BLaER1 treated with 17β-estradiol and CSF1 and Interleukin-3, amounts not matched to agents 10 nM and 100 nM (cell line): ENCODE results near the gene PNPLA7.

Experiments used
- H3K27ac ChIP-seq, 11 experiments: shearing (Covaris generic); formaldehyde crosslinking; 2 replicates each; pipeline ENCODE4 v1.8.1; 2022
- H3K27me3 ChIP-seq, 11 experiments: shearing (Covaris generic); formaldehyde crosslinking; 2 replicates each; pipeline ENCODE4 v1.8.1; 2022
- H3K36me3 ChIP-seq, 11 experiments: shearing (Covaris generic); formaldehyde crosslinking; 2 replicates each; pipeline ENCODE4 v1.8.1; 2022
- H3K4me1 ChIP-seq, 10 experiments: shearing (Covaris generic); formaldehyde crosslinking; 2 replicates each; pipeline ENCODE4 v1.8.1; 2022
- H3K4me2 ChIP-seq, 11 experiments: shearing (Covaris generic); formaldehyde crosslinking; 2 replicates each; pipeline ENCODE4 v1.8.1; 2022
- H3K4me3 ChIP-seq, 10 experiments: shearing (Covaris generic); formaldehyde crosslinking; 2 replicates each; pipeline ENCODE4 v1.8.1; 2022
- H3K9ac ChIP-seq, 11 experiments: shearing (Covaris generic); formaldehyde crosslinking; 2 replicates each; pipeline ENCODE4 v1.8.1; 2022
- H3K9me3 ChIP-seq, 11 experiments: shearing (Covaris generic); formaldehyde crosslinking; replicated peaks in 1 of 11; 2 replicates each; pipeline ENCODE4 v1.8.1; 2022
- H4K20me1 ChIP-seq, 11 experiments: shearing (Covaris generic); formaldehyde crosslinking; 2 replicates each; pipeline ENCODE4 v1.8.1; 2022
- Cebpa-rat ChIP-seq, 11 experiments: shearing (Covaris generic); IDR thresholded peaks; 2 replicates each; pipeline ENCODE4 v1.8.1; 2022

The PNPLA7 gene

GRCh38 chr9:137465720-137466388 lies 84.3 kb downstream of the PNPLA7 start:
- peaks cover 0 to 14% (median 12%) of the 10 kb centered on the region in 11 experiments; a peak in 14 of 22 replicates for H3K27me3 ChIP-seq
- no peak overlapping the region for H3K4me3 ChIP-seq
- H3K9ac ChIP-seq = no peak overlapping the region
- no peak overlapping the region for H3K4me2 ChIP-seq
- 0 out of 22 replicates have a peak, but pooled peaks cover 0 to 5% (median 0%) of the 10 kb centered on the region in 11 experiments for H3K9me3 ChIP-seq
- H3K36me3 ChIP-seq = no peaks in the 10 kb centered on the region
- H3K4me1 ChIP-seq = peaks cover 20 to 55% (median 39%) of the 10 kb centered on the region in 10 experiments
- H4K20me1 ChIP-seq = peaks cover 0 to 15% (median 0%) of the 10 kb centered on the region in 11 experiments; a peak in 1 of 22 replicates
- no peak for TF ChIP-seq Cebpa-rat (IDR thresholded peaks at IDR 0.05)
- H3K27ac ChIP-seq = no peak overlapping the region

- peaks cover 13 to 55% (median 39%) of the 10 kb centered on the region in 10 experiments for H3K4me1 ChIP-seq
- no peak overlapping the region for H3K4me2 ChIP-seq
- H3K9ac ChIP-seq = no peak overlapping the region
- H3K9me3 ChIP-seq = 0 out of 22 replicates have a peak, but pooled peaks cover 0 to 5% (median 0%) of the 10 kb centered on the region in 11 experiments
- H4K20me1 ChIP-seq = peaks cover 0 to 15% (median 0%) of the 10 kb centered on the region in 11 experiments; a peak in 1 of 22 replicates
- H3K36me3 ChIP-seq = no peaks in the 10 kb centered on the region
- H3K4me3 ChIP-seq = no peak overlapping the region
- no peak overlapping the region for H3K27ac ChIP-seq
- H3K27me3 ChIP-seq = peaks cover 0 to 14% (median 12%) of the 10 kb centered on the region in 11 experiments; a peak in 14 of 22 replicates
- TF ChIP-seq Cebpa-rat (IDR thresholded peaks at IDR 0.05) = no peak
These were observed 85.0 kb downstream of the PNPLA7 start for GRCh38 chr9:137465000-137465719.

- peaks cover 0 to 14% (median 12%) of the 10 kb centered on the region in 11 experiments; a peak in 14 of 22 replicates for H3K27me3 ChIP-seq
- H4K20me1 ChIP-seq = peaks cover 0 to 15% (median 0%) of the 10 kb centered on the region in 11 experiments; a peak in 1 of 22 replicates
- no peak overlapping the region for H3K9ac ChIP-seq
- 0 out of 22 replicates have a peak, but pooled peaks cover 0 to 5% (median 0%) of the 10 kb centered on the region in 11 experiments for H3K9me3 ChIP-seq
- H3K36me3 ChIP-seq = no peaks in the 10 kb centered on the region
- H3K4me2 ChIP-seq = no peak overlapping the region
- H3K4me3 ChIP-seq = no peak overlapping the region
- peaks cover 18 to 55% (median 39%) of the 10 kb centered on the region in 10 experiments for H3K4me1 ChIP-seq
- H3K27ac ChIP-seq = no peak overlapping the region
- TF ChIP-seq Cebpa-rat (IDR thresholded peaks at IDR 0.05) = no peak
These were observed 85.8 kb downstream of the PNPLA7 start for GRCh38 chr9:137464291-137464999.

GRCh38 chr9:137463931-137464290 lies 86.3 kb downstream of the PNPLA7 start:
- Histone ChIP-seq H3K4me3 (no peak overlapping the region), H3K27me3 (peaks cover 0 to 14% (median 12%) of the 10 kb centered on the region in 11 experiments; a peak in 14 of 22 replicates), H4K20me1 (peaks cover 0 to 15% (median 0%) of the 10 kb centered on the region in 11 experiments; a peak in 2 of 22 replicates), H3K27ac (no peak overlapping the region), H3K9ac (no peak overlapping the region), H3K36me3 (no peaks in the 10 kb centered on the region), H3K4me2 (no peak overlapping the region), H3K9me3 (0 out of 22 replicates have a peak, but pooled peaks cover 0 to 5% (median 0%) of the 10 kb centered on the region in 11 experiments), H3K4me1 (peaks cover 20 to 51% (median 38%) of the 10 kb centered on the region in 10 experiments)
- no peak for TF ChIP-seq Cebpa-rat (IDR thresholded peaks at IDR 0.05)

GRCh38 chr9:137462986-137463930 lies 86.9 kb downstream of the PNPLA7 start:
- Histone ChIP-seq H3K27ac (peak overlapping the region in 1 of 11 experiments; percentile 41; a peak in 1 of 22 replicates), H3K4me1 (peaks cover 23 to 49% (median 41%) of the 10 kb centered on the region in 10 experiments), H3K4me3 (no peak overlapping the region), H3K27me3 (peaks cover 0 to 14% (median 12%) of the 10 kb centered on the region in 11 experiments; a peak in 14 of 22 replicates), H3K4me2 (peak overlapping the region in 9 of 11 experiments; percentile 66 to 99 (median 88); a peak in 16 of 22 replicates), H3K9ac (no peak overlapping the region), H3K9me3 (0 out of 22 replicates have a peak, but pooled peaks cover 0 to 5% (median 0%) of the 10 kb centered on the region in 11 experiments), H4K20me1 (peaks cover 0 to 20% (median 5%) of the 10 kb centered on the region in 11 experiments; a peak in 19 of 22 replicates), H3K36me3 (no peaks in the 10 kb centered on the region)
- TF ChIP-seq Cebpa-rat (IDR thresholded peaks at IDR 0.05) = no peak

GRCh38 chr9:137462396-137462985 lies 87.7 kb downstream of the PNPLA7 start:
- H3K27ac ChIP-seq = peak overlapping the region in 5 of 11 experiments; percentile 16 to 48 (median 39); a peak in 7 of 22 replicates
- H3K4me2 ChIP-seq = peak overlapping the region; percentile 66 to 99 (median 86)
- peaks cover 0 to 3% (median under 1%) of the 10 kb centered on the region in 11 experiments; a peak in 9 of 22 replicates for H3K36me3 ChIP-seq
- peak overlapping the region in 4 of 10 experiments; percentile 16 to 50 (median 42); a peak in 6 of 20 replicates for H3K4me3 ChIP-seq
- H4K20me1 ChIP-seq = peaks cover 0 to 28% (median 12%) of the 10 kb centered on the region in 11 experiments; a peak in 19 of 22 replicates
- peak overlapping the region in 7 of 11 experiments; percentile 3 to 42 (median 16); a peak in 7 of 22 replicates for H3K9ac ChIP-seq
- H3K4me1 ChIP-seq = peaks cover 30 to 53% (median 49%) of the 10 kb centered on the region in 10 experiments
- no peak for TF ChIP-seq Cebpa-rat (IDR thresholded peaks at IDR 0.05)
- 0 out of 22 replicates have a peak, but pooled peaks cover 0 to 5% (median 0%) of the 10 kb centered on the region in 11 experiments for H3K9me3 ChIP-seq
- H3K27me3 ChIP-seq = peaks cover 0 to 14% (median 12%) of the 10 kb centered on the region in 11 experiments; a peak in 14 of 22 replicates
